Middle frontal gyrus (tissue), 1 donor: ENCODE measurements around the gene CITED1.

ENCODE experiments used
- DNase-seq: peaks from one replicate; pipeline ENCODE4 v3.0.0-alpha.2; 2015; ENCODE audit warnings: low spot score; ENCODE audit errors: extremely low spot score

Gene CITED1

DNA sequence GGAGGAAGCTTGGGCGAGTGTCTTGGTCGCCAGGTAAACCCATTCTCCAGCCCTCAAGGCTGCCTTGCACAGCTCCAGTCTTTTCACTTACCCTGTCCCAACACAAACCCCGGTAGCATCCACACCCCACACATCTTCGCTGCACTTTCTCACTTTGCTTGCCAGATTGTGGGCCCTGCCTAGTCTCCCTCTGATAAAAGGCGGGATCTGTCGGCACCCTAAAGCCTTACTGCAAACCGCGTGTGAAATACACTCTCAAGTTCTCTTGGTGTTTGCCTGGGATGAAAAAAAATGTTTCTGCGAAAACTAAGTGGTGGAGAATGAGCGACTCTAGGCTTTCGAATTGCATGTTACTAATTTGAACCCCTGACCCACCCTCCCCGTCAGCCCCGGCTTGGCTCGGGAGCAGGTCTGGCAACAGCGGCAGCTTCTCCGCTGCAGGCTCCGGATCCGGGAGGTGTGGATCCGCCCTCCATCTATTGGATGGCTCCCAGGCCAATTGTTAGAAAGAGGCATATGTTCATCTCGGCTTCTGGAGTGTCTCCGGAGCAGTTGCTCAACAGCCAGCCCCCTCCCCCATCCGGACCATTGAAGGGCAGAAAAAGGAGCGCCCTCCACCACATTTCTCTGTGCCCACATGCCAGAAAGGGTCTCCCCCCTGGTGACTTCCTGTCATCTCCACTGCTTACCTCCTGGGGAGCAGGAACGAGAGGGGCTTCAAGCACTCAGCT, 3.0 kb upstream of the CITED1 start:
- no peak for DNase-seq

- DNase-seq: no peak
Observed at GRCh38 chrX:72308209-72308565, 2.5 kb upstream of the CITED1 start.

DNA sequence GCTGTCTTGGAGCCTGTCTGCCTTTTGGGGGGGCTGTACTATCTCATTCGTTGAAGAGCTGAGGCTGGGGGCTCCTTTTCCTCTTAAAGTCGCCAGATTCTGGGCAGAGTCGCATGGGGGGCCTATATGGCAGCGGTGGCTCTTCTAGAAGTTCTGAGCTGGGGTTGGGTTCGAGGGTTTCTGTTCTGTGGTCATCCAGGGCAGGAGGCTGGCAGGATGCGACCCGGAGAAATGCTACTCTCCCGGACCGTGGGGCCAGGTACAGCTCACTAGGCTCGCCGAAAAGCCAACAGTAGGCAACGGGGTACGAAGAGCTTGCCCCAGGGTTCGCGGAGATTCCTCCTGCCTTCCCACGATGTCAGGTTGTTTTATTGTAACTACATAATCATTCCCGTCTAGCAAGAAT, 1.9 kb upstream of the CITED1 start:
- DNase-seq: no peak

DNA sequence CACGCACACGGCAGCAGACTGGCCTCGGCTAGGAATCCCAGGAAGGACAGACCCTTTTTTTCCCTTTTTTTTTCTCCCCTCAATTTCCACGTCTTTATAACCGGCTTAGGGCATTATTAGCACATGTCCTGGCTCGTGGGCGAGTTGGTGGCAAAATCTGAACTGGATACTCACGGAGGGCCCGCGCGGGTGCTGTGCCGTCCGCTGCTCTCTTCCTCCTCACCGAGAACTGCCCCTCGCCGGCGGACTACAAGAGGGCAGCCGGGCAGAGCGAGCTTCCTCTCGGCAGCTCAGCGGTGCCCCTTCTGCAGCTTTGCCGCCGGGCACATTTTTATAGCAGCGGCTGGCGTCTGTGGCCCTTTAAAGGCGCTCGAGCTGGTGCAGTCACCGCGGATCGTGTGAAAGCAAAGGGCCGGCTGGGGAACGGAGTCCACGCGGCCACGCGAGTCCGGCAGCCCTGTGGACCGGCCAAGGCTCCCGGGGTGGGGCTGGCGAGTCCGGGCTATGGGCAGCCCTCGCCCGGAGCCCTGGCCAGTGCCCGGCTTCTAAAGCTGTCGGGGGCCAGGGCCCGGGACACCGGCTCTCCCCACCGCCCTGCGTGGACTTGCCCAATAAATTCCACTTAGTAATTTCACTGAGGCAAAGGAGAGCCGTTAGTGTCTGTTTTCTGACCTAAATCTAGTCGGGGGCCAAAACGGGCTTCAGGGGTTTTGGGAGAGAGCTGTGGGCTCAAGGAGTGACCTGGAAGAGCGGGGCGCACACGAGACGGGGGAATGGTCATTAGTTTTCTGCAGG, 1.3 kb upstream of the CITED1 start:
- peak; percentile 4 for DNase-seq

GRCh38 chrX:72306085-72306801, 529 bp upstream of the CITED1 start:
- no peak for DNase-seq

DNA sequence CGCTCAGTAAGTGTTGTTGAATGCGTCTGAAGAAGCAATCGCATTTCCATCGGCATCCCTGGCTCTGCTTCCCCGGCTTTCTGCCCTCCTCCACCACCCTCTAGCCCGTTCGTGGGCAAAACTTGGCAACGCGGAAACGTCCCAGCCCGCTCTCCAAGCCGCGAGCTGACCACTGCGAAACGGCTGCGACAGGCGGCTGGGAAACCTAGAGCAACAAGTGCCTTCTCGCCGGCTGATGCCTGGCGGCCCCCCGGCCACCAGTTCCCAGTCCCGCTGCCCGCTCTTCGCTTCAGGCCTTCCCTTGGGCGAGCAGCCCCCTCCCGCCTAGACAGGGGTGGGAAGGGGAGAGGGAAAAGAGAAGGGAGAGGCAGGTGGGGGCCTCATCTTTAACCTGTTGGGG, 837 bp downstream of the CITED1 start:
- no peak for DNase-seq

DNA sequence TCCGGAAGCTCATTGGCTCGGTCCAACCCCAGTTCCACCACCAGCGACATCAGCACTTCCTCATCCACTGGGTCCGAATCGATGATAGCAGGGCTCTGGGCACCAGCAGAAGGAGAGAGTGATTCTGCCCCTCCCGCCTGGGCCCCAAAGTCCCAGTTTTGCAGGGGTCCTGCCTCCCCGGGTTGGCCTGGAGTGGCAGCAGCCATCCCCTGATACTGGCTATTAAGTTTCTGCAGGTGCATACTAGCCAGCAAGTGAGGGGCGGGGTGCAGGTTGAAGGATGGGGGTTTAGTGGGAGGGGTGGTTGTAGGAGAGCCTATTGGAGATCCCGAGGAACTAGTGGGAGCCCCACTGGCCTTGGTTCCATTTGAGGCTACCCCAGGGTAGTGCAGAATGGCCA, 3.9 kb downstream of the CITED1 start:
- DNase-seq: no peak

- DNase-seq: no peak
Observed at GRCh38 chrX:72299891-72300630, 5.7 kb downstream of the CITED1 start.

- DNase-seq: no peak
Observed at GRCh38 chrX:72297953-72298730, 7.6 kb downstream of the CITED1 start.

GRCh38 chrX:72296991-72297390, 8.7 kb downstream of the CITED1 start:
- no peak for DNase-seq

DNA sequence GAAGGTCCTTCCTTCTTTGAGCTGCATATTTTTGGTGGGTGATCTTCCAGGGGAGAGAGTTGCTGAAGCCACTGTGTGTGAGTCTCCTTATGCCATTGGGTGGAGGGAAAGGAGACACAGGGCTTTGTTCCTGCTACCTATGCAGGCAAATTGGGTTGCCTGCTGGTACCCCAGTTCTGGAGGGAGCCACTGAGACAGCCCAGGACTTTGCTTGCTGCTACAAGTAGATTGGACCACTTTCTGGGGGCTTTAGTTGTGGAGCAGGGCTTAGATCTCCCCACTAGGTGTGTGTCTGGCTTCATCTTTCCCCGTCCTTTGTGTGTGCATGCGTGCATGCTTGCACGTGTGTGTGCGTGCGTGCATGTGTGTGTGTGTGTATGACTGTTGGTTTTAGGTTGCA, 10.0 kb downstream of the CITED1 start:
- no peak for DNase-seq

DNA sequence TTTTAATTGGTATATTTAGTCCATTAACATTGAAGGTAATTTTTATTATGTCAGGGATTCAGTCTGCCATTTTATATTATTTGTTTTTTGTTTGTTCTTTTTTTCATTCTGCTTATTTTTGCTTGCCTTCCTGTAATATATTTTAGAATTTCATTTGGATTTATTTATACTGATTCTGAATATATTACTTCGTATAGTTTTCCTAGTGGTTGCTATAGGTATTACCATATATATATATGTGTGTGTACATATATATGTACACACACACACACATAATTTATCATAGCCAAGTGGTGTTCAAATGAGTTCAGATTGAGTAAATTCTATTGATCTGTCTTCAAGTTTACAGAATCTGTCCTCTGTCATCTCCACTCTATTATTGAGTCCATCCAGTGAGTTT, 11.2 kb downstream of the CITED1 start:
- DNase-seq: no peak

DNA sequence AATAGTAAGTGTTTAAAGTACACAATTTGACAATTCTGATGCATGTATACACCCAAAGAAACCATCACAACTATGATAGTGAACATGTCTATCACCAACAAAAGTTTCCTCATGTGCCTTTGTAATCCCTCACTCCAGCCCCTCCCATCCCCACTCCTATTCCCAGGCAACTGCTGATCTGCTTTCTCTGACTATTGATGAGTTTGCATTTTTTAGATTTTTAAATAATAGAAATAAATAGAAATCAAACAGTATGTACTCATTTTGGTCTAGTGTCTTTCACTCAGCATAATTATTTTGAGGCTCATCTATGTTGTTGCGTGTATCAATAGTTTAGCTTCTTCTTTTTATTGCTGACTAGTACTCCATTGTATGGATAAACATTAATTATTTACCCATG, 23.4 kb downstream of the CITED1 start:
- DNase-seq: no peak

DNA sequence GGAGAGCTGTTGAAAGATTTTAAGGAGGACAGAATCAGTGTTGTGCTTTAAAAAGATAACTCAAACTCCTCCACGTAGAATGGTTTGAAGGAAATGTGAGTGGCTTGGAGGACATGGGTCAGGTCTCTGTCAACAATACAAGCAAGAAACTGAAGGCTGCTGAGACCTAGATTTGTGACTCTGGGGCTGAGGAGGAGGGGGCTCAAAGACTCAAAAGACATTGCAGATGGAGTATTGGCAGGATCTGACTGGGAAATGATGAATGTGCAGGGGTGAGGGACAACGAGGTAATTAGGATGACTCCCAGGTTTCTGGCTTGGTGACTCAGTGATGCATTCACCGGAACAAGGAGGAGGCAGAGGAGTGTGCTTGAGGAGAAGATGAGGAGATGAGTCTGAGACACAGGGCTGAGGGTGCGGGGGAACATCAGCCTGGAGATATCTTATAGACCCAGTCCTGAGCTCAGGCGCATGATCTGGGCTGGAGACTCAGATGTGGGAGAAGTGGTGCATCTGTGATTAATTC, 25.3 kb downstream of the CITED1 start:
- DNase-seq: no peak

GRCh38 chrX:72276478-72276953, 29.2 kb downstream of the CITED1 start:
- no peak for DNase-seq

GRCh38 chrX:72274526-72274925, 31.2 kb downstream of the CITED1 start:
- DNase-seq: no peak

DNA sequence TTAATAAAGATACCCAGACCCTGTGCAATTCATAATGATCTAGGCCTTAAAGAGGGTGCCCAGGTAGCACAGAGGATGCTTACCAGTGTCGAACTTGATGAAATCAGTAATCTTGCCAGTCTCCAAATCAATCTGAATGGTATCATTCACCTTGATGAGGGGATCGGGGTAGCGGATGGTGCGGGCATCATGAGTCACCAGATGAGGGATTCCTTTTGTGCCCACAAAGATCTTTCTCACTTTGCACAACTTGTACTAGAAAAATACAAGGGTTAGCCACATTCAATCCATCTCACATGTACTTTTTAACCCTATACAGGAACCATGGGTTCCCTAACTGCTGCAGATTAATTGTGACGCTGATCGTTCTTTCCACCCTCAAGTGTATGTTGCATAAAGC, 32.0 kb downstream of the CITED1 start:
- DNase-seq: no peak

GRCh38 chrX:72272868-72273267, 32.8 kb downstream of the CITED1 start:
- no peak for DNase-seq

- no peak for DNase-seq
Observed at GRCh38 chrX:72271812-72272211, 33.9 kb downstream of the CITED1 start.

- no peak for DNase-seq
Observed at GRCh38 chrX:72271091-72271788, 34.5 kb downstream of the CITED1 start.
